D721Med (cell line): Measurements from ENCODE around the gene CASZ1.

Source experiments
- DNase-seq: peaks from one replicate; pipeline ENCODE4 v3.0.0; 2011; ENCODE audit warnings: low spot score; ENCODE audit not compliant: insufficient read length
- FAIRE-seq: peaks from 2 replicates; lab custom pipeline; 2011; peaks lifted over from hg19 to GRCh38; lab: Jason Lieb, UNC
- TF ChIP-seq, protein P1 (sequence below): IDR thresholded peaks from 2 replicates; pipeline ENCODE4 v1.5.1; 2012; ENCODE audit warnings: mild to moderate bottlenecking, control low read depth; ENCODE audit not compliant: insufficient read depth; ENCODE audit errors: missing control alignments

Gene CASZ1

DNA sequence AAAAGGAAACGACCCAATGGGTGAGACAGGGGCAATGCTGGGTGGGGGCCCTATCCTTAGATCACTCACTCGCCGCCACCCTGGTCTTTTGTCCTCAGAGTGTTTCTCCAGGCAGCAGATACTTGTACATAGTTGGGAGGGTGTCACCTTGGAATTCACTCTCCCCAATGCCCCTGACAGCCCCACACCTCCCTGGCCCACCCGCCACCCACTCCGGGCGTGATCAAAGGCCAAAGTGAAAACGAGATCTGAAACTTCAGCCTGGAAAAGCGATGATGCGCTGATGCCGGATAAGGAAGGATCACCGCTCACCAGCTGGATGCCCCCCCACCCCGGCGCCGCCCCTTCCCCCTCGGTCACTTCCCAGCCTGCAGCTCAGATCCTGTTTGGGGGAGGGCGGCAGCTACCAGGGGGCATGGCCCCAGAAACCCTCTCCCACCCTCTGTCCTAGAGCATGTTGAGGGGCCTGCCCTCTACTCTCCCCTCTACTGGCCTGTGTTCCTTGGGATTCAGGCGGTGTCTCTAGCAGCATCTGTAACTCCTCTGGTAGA is 33.6 kb upstream of the CASZ1 start:
- TF ChIP-seq, protein P1, sequence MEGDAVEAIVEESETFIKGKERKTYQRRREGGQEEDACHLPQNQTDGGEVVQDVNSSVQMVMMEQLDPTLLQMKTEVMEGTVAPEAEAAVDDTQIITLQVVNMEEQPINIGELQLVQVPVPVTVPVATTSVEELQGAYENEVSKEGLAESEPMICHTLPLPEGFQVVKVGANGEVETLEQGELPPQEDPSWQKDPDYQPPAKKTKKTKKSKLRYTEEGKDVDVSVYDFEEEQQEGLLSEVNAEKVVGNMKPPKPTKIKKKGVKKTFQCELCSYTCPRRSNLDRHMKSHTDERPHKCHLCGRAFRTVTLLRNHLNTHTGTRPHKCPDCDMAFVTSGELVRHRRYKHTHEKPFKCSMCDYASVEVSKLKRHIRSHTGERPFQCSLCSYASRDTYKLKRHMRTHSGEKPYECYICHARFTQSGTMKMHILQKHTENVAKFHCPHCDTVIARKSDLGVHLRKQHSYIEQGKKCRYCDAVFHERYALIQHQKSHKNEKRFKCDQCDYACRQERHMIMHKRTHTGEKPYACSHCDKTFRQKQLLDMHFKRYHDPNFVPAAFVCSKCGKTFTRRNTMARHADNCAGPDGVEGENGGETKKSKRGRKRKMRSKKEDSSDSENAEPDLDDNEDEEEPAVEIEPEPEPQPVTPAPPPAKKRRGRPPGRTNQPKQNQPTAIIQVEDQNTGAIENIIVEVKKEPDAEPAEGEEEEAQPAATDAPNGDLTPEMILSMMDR, result no peak
- FAIRE-seq, result no peak
- no peak for DNase-seq

DNA sequence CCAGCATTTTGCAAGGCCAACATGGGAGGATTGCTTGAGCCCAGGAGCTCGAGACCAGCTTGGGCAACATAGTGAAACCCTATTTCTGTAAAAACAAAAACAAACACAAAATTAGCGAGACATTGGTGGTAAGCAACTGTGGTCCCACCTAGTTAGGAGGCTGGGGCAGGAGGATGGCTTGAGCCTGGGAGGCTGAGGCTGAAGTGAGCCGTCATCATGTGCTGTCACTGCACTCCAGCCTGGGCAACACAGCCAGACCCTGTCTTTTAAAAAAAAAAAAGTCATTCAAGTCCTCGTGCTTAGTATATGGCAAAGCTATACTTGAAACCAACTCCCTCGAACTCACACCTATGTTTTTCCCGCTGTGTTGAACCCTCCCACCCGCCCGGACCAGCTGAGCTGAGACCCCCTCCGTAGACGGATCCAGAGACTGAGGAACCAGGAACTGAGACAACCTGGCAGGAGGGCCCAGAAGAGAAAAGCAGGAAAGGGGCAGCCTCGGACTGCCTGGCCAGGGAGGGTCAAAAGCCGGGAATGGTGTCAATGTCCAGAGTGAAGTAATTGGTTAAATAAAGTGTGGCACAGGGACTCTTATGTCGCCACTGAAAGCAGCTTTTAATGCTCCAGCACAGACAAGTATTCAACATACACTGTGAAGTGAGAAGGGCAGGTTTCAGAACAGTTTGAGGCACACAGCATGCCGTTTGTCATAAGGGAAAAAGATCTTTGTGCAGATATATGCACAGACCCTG is 32.8 kb upstream of the CASZ1 start:
- TF ChIP-seq, protein P1, result no peak
- FAIRE-seq (no peak), DNase-seq (no peak)

DNA sequence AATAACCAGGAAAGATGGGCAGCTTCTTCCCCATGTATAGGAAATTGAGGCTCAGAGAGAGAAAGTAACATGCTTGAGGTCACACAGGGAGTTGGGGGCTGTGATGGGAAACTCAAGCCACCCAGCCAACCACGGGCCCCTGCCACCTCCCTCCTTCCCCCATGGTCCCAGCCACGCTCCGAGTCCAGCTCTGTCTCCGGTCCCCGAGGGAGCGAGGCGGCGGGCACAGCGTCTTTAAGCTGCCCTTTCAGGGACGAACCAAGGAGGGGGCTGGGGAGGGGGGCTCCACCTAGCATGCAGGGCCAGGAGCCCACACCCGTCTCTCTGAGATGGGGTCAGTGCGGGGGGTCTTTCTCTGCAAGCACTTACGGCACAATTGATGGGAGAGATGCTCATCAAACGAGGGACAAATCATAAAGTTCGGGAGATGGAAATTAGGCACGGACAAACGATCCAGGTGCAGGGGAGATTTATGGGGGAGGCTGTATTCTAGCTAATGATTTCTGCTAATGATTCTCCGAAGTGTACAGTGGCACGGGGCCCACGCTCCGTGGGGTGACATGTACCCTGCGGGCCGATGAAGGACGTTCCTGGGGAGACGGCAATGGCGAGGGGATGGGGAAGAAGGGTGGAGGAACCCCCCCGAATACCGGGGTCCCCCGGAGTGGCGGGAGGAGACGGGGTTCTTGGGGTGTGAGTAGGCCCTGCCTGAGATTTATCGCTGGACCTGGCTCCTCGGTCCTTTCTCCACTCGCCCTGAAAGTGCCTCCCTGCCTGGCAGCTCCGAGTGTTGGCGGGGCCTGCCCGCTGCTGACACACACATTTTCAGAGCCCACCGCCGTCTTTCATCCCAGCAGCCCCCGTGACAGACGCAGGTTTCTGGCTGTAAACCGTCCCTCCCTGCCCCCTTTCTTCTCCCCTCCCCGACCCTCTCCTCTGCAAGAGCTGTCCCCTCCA is 31.2 kb upstream of the CASZ1 start:
- TF ChIP-seq, protein P1, result no peak
- DNase-seq (no peak), FAIRE-seq (no peak)

DNA sequence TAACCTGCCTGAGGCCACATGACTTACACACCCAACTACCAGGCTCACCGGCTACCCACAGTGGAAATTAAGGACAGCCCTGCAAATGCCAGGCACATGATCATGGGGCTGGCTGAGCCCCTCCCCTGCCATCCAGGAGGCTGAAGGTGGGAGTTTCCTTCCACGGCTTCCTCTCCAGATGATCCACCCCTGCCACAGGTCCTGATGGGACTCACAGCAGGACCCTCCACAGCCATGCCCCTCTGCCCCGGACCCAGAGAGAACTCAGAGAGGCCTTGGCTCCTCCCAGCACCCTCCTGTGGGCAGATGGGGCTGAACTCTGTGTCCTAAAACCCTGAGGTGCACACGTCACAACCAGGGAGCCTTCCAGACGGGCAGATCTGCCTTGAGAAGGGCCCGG is 29.1 kb upstream of the CASZ1 start:
- no peak for FAIRE-seq
- TF ChIP-seq, protein P1, result no peak
- DNase-seq, result no peak

DNA sequence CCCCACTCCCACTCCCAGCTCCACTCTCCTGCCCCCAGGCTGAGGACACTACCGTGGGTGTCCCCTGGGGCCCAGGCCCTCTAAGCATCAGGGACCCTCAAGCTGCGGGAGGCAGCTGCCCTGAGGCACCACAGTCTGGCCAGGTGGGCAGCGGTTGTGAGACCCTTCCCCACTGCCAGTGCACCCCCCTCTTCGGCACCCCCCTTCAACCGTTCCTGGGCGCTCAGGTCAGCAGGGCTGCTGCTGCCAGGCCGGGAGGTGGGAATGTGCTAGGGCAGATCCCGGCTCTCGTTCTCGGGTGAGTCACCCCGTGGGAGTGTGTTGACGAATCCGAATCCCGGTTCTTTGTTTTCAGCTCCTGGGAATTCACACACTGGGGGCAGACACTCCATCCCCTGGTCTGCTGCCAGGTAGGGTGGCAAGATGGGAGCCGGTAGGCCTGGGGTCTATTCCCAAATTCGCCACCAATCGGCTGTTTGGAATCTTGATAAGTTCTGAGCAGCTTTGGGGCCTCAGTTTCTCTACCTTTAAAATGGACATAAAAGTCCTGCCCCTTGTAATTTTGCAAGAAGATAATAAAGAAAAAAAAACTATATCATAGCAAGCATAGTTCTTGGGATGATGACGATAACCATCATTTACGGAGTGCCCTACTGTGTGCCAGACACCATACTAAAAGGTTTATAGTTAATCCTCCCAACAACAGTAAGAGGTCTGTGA is 28.5 kb upstream of the CASZ1 start:
- no peak for DNase-seq
- no peak for FAIRE-seq
- TF ChIP-seq, protein P1, result no peak

DNA sequence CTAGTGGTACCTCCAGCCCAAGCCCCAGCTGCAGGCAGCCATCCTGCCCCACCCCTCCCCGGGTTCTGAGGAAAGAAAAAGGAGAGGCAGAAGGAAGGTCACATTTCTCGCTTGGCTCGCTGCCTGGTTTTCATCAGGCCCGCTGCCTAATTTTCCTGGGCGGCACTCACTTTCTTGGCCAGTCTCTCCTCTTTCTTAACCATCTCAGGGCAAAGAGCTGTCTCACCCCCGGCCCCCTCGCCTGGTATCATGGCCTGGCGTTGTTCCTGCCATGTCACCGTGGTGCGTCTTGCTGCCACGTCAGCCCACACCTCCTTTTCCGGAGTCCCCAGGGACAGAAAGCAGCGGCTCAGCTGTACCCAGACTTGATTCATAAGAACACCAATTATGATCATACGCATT is 26.6 kb upstream of the CASZ1 start:
- TF ChIP-seq, protein P1, result no peak
- FAIRE-seq (no peak), DNase-seq (no peak)
